GM21360 (cell line): ENCODE data around the gene PLPPR2.
A peak's percentile ranks its signal among the peaks of the same experiment; 100 is the strongest.
"Not testable (repeated sequence)": the region's sequence is repeated elsewhere in the genome, so short reads cannot be mapped to it uniquely, and the experiment has no call there.

Source experiments
- ATAC-seq: cut with Tn5 transposase; IDR thresholded peaks from one replicate; pipeline ENCODE4 v1.9.1; 2021; ENCODE audit warnings: mild to moderate bottlenecking, moderate library complexity; ENCODE audit not compliant: unreplicated experiment

The PLPPR2 gene

GRCh38 chr19:11370744-11371143, 15.5 kb downstream of the PLPPR2 start:
- ATAC-seq: no peak

- no peak for ATAC-seq
Observed at GRCh38 chr19:11373166-11373884, 18.1 kb downstream of the PLPPR2 start.

GRCh38 chr19:11373885-11374432, 18.7 kb downstream of the PLPPR2 start:
- no peak for ATAC-seq

- peak; percentile 83 for ATAC-seq
Observed at GRCh38 chr19:11374433-11375142, 19.4 kb downstream of the PLPPR2 start, which contains the start of gene SWSAP1. Gene SWSAP1, plus strand, starts transcription at chr19:11374666. Its CDS starts 15 bp downstream, at chr19:11374681.

- ATAC-seq: no peak
Observed at GRCh38 chr19:11375143-11375948, 20.1 kb downstream of the PLPPR2 start.

- no peak for ATAC-seq
Observed at GRCh38 chr19:11377237-11377636, 22.0 kb downstream of the PLPPR2 start.

- ATAC-seq: no peak
Observed at GRCh38 chr19:11377756-11378155, 22.5 kb downstream of the PLPPR2 start.

- ATAC-seq: no peak
Observed at GRCh38 chr19:11378319-11379189, 23.3 kb downstream of the PLPPR2 start.

- not testable (repeated sequence) for ATAC-seq
Observed at GRCh38 chr19:11379269-11379845, 24.1 kb downstream of the PLPPR2 start.

GRCh38 chr19:11379857-11380350, 24.7 kb downstream of the PLPPR2 start:
- ATAC-seq: no peak

- peak; percentile 56 for ATAC-seq
Observed at GRCh38 chr19:11380653-11381537, 25.7 kb downstream of the PLPPR2 start.

GRCh38 chr19:11382898-11383705, 27.9 kb downstream of the PLPPR2 start:
- no peak for ATAC-seq

GRCh38 chr19:11383706-11384048, 28.4 kb downstream of the PLPPR2 start:
- ATAC-seq: no peak

- ATAC-seq: no peak
Observed at GRCh38 chr19:11384778-11385129, 29.5 kb downstream of the PLPPR2 start.

- no peak for ATAC-seq
Observed at GRCh38 chr19:11387162-11388034, 32.2 kb downstream of the PLPPR2 start.

- no peak for ATAC-seq
Observed at GRCh38 chr19:11390359-11390758, 35.1 kb downstream of the PLPPR2 start.
